Superior temporal gyrus (tissue), 1 donor: ENCODE data around the gene SLC16A14.

Experiments used
- DNase-seq: peaks from one replicate; pipeline ENCODE4 v3.0.0-alpha.2; 2016; ENCODE audit errors: extremely low spot score

Gene SLC16A14

DNA sequence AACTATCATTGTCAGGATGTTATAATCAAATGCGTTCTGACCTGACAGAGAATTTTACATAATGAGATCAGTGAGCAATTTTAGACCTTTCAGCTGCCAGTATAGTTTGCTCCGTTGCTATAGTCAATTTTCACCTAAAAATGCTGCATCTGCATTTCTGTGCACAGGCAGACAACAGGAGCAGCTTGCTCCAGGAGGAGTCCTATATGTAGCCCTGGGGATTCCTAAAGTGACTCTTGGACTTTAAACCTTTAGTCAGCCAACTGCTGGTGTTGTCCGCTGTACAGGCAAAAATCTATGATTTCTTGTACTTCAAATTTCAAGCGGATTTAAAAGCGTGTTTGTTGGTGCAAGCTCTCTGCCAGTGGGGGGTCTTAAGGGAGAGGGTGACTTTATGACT is 25.7 kb downstream of the SLC16A14 start:
- no peak for DNase-seq

DNA sequence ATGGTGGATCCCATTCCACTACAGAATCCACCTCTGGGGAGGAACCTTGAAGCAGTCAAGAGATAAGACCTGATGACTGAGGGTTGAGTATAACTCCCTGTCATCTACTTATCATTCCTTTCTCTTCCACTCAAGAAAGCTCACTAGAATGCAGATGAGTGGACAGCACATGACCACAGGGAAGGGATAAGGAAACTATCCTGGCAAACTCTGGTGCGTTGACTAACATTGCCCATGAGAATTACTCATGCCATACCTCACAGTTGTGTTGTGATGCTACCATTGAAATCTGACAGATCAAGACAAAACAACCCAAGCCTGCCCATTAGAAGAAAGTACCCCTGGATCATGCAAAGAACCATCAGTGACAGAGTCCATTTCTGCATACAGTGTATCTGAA is 26.5 kb downstream of the SLC16A14 start:
- DNase-seq = no peak

DNA sequence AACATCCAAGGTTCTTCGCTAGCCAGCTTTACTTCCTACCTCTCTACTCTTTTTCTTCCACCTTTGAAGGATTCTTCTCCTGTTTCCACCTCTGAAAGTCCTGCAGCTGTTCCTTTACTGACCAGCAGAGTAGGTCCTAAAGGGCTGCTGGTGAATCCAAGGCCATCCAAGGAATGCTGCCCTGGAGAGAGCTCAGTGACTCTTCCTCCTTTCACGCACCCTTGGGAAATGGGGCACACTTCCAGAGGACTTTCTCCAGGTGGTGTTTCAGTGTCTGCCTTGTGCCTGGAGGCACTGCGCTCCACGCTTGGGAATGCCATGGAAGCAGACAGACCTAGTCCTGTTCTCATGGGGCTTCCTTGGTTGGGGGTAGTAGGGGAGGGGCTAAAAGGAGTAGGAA is 45.4 kb downstream of the SLC16A14 start:
- DNase-seq = no peak

DNA sequence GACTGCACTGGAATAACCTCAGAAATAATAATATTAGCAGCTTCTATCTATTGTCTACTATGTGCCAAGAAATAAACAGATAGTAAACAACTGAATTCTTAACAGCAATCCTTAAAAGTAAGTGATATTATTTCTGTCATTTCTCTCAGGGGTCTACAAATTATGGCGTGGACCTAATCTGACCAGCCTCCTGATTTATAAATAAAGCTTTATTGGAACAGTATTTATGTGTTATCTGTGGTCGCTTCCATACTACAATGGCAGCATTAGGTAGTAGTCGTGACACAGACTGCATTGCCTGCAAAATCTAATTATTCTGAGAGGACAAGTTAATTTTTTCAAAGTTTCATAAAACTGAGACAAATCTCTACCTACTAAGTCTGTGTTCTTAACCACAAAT is 49.0 kb downstream of the SLC16A14 start:
- no peak for DNase-seq

DNA sequence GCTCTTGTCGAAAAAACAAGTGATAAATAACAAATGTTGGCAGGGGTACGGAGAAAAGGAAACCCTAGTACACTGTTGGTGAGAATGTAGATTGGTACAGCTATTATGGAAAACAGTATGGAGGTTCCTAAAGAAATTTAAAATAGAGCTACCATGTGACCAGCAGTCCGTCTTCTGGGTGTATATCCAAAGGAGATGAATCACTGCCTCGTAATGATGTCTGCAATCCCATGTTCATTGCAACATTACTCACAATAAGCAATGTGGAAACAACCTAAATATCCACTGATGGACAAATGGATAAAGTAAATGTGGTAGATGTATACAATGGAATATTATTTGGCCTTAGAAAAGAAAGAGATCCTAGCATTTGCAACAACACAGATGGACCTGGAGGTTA is 50.6 kb downstream of the SLC16A14 start:
- DNase-seq = no peak

DNA sequence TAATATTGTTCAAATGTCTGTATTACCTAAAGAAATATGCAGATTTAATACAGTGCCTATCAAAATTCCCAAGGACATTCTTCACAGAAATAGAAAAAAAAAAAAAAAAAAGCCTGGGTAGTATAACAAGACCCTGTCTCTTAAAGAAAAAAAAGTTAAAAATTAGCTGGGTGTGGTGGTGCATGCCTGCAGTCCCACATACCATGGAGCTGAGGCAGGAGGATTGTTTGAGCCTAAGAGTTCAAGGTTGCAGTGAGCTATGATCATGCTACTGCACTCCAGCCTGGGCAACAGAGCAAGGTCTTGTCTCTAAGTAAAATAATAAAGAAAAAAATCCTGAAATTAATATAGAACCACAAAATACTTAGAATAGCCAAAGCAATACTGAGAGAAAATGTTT is 51.9 kb downstream of the SLC16A14 start:
- no peak for DNase-seq

DNA sequence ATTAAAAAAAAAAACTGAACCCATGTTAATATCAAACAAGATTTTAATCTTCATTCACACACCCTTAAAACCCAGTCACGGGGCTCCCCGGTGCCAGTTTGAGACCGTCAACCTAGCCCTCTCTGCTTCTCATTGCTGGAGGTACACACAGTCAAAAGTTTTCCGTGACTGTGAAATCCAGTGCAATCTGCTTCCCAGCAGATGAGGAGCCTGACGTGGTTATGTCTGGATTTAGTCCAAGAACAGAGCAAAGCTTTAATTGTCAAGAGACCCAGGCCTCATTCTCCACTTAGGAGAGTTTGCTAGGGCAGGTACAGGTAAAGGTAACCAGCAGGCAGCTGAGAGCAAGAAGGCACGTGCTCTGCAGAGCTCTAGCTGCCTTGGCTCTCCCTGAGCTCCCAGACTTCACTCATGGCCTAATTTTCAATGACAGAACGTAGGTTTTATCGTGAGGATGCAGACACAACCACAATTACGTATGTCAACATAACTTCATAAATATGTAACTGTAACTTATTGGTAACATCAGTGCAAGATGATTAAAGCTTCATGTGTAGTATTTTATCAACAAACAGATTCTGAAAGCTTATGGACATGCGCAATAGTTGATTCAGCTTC is 56.3 kb downstream of the SLC16A14 start:
- no peak for DNase-seq

DNA sequence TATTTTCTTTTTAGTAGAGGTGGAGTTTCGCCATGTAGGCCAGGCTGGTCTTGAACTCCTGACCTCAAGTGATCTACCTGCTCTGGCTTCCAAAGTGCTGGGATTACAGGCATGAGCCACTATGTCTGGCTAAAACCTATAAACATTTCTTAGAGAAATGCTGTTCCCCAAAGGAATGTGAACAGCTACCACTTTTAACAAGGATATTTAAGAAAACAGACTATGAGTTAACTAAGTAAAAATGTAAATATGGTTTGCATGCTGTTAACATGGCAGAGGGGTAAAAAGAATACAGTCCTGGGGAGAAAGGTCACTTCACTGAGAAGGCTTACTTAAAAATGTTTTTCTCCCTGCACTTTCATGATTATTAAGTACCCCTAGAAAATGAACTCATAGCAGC is 57.1 kb downstream of the SLC16A14 start:
- DNase-seq = no peak

DNA sequence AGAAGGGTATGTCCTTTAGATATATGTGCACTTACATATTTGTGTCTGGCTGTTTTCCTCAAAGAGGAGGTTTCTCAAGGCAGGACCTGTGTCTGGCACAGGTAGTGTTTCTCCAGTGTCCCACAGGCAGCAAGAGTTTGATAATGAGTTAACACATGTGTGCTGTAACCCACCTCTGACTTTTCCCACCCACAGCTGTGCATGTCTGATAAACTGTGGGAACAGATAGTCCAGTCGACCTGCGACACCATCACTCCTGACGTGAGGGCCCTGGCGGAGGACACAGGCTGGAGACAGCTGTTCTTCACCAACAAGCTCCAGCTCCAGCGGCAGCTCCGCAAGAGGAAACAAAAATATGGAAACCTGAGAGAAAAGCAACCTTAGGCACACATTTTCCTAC is 58.2 kb downstream of the SLC16A14 start:
- no peak for DNase-seq

DNA sequence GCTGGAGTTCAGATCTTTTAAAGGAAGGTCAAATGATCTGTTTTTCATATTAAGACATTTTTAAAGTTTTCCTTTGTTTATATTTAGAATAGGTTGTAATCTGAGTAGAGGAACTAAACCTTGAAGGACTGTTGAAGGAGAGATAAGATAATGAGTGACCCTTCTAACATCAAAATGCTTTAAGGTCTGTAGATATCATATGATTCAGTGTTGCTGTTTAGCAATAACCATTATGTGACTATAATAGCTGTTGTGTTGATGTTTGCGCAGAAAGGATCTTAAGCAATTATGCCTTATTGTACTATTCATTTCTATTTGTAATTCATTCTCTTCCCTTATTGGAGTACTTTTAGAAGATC is 60.0 kb downstream of the SLC16A14 start:
- DNase-seq = no peak

DNA sequence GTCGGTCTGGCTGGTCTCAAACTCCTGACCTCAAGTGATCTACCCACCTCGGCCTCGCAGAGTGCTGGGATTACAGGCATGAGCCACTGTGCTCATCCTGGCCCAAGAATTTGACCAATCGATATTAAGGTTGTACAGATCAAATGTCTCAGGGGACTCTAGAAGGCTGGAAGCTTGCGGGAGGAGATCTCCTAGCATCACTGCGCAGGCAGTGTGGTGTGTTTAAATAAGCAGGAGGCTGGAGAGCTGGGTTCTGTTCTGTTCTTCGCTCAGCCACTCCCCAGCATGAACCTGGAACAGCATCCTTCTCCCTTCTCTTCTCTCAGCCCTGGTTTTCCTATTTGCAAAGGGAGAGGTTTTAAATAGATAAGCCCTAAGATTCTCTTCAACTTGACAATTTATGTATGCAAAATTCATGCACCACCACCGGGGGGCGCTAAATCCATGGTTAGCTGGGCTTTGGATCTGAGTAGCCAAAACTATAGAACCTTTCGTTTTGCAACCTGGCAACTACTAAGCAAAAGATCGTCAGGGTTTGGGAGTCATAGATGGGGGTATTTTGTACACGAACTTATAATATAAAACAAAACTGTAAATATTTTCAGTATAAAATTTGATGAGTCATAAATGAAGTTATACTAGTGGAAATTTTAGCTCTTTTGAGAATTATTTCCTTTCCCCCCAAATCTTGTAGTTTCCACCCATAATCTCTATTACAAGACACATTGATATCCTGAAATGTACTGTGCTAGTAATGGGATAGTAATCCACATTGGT is 60.6 kb downstream of the SLC16A14 start:
- peak; percentile 87 for DNase-seq

DNA sequence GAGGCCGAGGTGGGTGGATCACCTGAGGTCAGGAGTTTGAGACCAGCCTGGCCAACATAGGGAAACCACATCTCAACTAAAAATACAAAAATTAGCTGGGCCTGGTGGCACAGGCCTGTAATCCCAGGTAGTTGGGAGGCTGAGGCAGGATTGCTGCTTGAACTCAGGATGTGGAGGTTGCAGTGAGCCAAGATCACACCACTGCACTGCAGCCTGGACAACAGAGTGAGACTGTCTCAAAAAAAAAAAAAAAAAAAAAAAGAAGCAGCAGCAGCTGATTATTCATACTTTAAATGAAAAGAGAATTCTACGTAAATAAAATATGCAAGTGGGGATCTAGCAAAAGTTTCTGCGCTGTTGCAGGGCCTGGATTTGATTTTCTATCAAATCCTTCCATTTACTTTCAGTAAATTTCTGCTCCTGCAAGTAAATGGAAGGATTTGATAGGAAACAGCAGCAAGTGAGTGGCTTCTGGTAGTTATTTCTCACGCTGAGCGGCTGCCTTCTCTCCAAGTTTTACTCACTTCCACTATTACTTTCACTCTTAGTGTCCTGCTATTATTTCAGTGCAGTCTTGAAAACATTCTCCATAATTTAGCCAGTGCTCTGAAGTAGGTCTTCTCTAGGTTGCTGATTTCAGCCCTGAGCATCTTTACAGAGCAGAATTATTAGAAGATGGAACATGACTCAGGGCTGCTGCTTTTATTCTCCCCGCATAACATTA is 68.4 kb downstream of the SLC16A14 start:
- no peak for DNase-seq

DNA sequence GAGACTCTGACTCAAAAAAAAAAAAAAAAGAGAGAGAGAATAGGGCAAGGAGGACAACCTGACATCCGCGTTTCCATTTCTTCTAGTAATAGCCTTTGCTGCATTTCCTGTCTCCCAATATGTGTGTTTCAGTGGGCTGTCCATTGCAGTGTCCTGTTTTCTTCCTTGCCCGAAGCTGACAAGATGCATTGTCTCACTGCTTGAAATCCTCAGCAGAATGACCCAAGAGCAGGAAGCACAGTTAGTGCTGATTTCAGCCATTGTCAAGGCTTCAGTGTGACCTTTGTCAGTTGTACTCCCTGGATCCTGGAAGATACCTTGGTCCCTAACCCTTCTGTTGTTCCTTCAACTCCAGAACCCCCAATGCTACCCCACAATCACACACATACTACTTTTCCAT is 71.2 kb downstream of the SLC16A14 start:
- DNase-seq = no peak

DNA sequence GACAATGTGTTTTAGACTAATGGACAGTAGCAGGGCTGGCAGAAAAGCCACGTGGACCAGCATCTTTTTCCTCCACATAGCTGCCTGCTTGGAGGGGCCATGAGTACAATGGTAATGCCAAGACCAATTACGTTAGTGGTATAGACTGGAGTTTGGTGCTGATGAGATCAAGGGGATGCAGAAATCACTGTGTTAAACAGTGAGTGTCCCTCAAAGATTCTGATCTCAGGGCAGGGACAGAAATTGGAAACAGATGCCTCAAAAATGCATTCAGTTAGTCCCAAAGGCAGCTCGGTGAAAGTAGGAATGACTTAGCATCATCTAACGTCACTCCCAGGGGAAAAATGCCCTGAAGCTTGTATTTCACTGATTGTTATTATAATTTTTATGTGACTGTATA is 72.4 kb downstream of the SLC16A14 start:
- DNase-seq = no peak

DNA sequence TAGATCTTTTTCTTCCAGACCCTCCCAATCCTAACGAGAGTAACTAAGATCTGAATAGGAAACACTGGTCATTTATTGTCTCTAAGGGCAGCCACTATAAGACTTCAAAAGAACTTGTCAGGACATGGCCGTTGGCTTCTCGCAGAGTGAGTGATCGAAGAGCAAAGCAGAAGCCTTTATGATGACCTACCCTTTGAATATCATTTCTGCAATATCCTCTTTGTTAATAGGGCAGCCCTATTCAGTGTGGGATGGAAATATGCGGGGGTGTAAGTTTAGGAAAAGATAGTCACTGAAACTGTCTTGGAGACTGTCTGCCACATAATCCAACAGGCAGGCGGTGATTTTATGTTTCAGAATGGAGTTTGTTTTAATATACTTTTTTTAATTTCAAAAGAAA is 75.5 kb downstream of the SLC16A14 start:
- DNase-seq = no peak
